ENCODE data around the gene EDEM1. TPM values are rescaled to one million over a fixed set of nuclear protein-coding genes. Genes with fewer than 3 reads are reported as not detected.

EDEM1 gene
- polyA plus RNA-seq, 1 donor = 11.9 TPM

- DNase-seq = no peak
Observed at GRCh38 chr3:5198986-5199731, 11.7 kb downstream of the EDEM1 start.

- DNase-seq = no peak
Observed at GRCh38 chr3:5201536-5201935, 14.0 kb downstream of the EDEM1 start.

GRCh38 chr3:5202222-5202621 is 14.7 kb downstream of the EDEM1 start:
- no peak for DNase-seq

GRCh38 chr3:5205165-5205941 is 17.8 kb downstream of the EDEM1 start:
- DNase-seq = no peak

GRCh38 chr3:5210926-5211325 is 23.4 kb downstream of the EDEM1 start:
- DNase-seq = no peak

- DNase-seq = no peak
Observed at GRCh38 chr3:5212628-5213573, 25.4 kb downstream of the EDEM1 start.

- DNase-seq = no peak
Observed at GRCh38 chr3:5213574-5213966, 26.1 kb downstream of the EDEM1 start.

GRCh38 chr3:5214352-5214751 is 26.8 kb downstream of the EDEM1 start:
- no peak for DNase-seq

GRCh38 chr3:5217824-5218595 is 30.5 kb downstream of the EDEM1 start:
- DNase-seq = no peak

- no peak for DNase-seq
Observed at GRCh38 chr3:5218815-5219214, 31.3 kb downstream of the EDEM1 start.

- no peak for DNase-seq
Observed at GRCh38 chr3:5219216-5219615, 31.7 kb downstream of the EDEM1 start.

- no peak for DNase-seq
Observed at GRCh38 chr3:5220193-5220592, 32.7 kb downstream of the EDEM1 start.

GRCh38 chr3:5220667-5221431 is 33.3 kb downstream of the EDEM1 start:
- no peak for DNase-seq

GRCh38 chr3:5221701-5222100 is 34.2 kb downstream of the EDEM1 start:
- no peak for DNase-seq

GRCh38 chr3:5222283-5223005 is 34.9 kb downstream of the EDEM1 start:
- DNase-seq = no peak

- no peak for DNase-seq
Observed at GRCh38 chr3:5226783-5227182, 39.3 kb downstream of the EDEM1 start.

GRCh38 chr3:5227812-5228211 is 40.3 kb downstream of the EDEM1 start:
- DNase-seq = no peak

- DNase-seq = no peak
Observed at GRCh38 chr3:5229414-5229813, 41.9 kb downstream of the EDEM1 start.

- DNase-seq = no peak
Observed at GRCh38 chr3:5231074-5231473, 43.6 kb downstream of the EDEM1 start.

GRCh38 chr3:5231487-5231886 is 44.0 kb downstream of the EDEM1 start:
- no peak for DNase-seq

GRCh38 chr3:5232570-5232969 is 45.1 kb downstream of the EDEM1 start:
- DNase-seq = no peak
